Gastroesophageal sphincter (tissue), 4 donors: ENCODE data around the gene HAO1. TPM values are rescaled to one million over a fixed set of nuclear protein-coding genes. Genes with fewer than 3 reads are reported as not detected.

ENCODE experiments used
- ATAC-seq: fragments of 150-250 bp; one replicate; pipeline ENCODE4 v1.9.1; 2016; ENCODE audit warnings: mild to moderate bottlenecking, moderate library complexity
- H3K27ac ChIP-seq, 4 donors: fragments of 200-600 bp; sonication (generic) in 3 of 4; 1 replicate in 3 of 4; 2 replicates in 1 of 4; pipeline ENCODE4 v1.5.1; 2016 to 2019
- H3K27me3 ChIP-seq: fragments of 200-600 bp; sonication (generic); one replicate; pipeline ENCODE4 v1.5.1; 2019
- H3K36me3 ChIP-seq, 2 donors: fragments of 200-600 bp; sonication (generic); one replicate each; pipeline ENCODE4 v1.5.1; 2019; ENCODE audit warnings: control low read depth in 1 of 2
- H3K4me1 ChIP-seq, 3 donors: fragments of 200-600 bp; sonication (generic); 1 replicate in 2 of 3; 2 replicates in 1 of 3; pipeline ENCODE4 v1.5.1; 2016 to 2019; ENCODE audit warnings: control low read depth in 2 of 3
- H3K4me3 ChIP-seq, 2 donors: fragments of 200-600 bp; sonication (generic); one replicate each; pipeline ENCODE4 v1.5.1; 2019; ENCODE audit warnings: mild to moderate bottlenecking in 1 of 2, moderate library complexity in 1 of 2
- H3K9me3 ChIP-seq, 3 donors: fragments of 200-600 bp; sonication (generic); one replicate each; pipeline ENCODE4 v1.5.1; 2017 to 2019; ENCODE audit warnings: control low read depth in 2 of 3
- CTCF ChIP-seq, 4 experiments: fragments of 200-600 bp in 2 of 4; fragments of 450-650 bp in 2 of 4; sonication (generic) in 1 of 4; IDR thresholded peaks; one replicate each; pipeline ENCODE4 v1.5.1; 2017 to 2019; ENCODE audit warnings: antibody characterized with exemption in 4 of 4, mild to moderate bottlenecking in 2 of 4, moderate library complexity in 2 of 4
- EP300 ChIP-seq: sonication (generic); formaldehyde crosslinking; IDR thresholded peaks from one replicate; pipeline ENCODE4 v1.6.1; 2017; ENCODE audit warnings: antibody characterized with exemption, mild to moderate bottlenecking
- POLR2A ChIP-seq, 2 donors: fragments of 450-650 bp; IDR thresholded peaks; one replicate each; pipeline ENCODE4 v1.6.1; 2017; ENCODE audit warnings: antibody characterized with exemption in 2 of 2, mild to moderate bottlenecking in 2 of 2, moderate library complexity in 1 of 2
- POLR2AphosphoS5 ChIP-seq: sonication (generic); formaldehyde crosslinking; IDR thresholded peaks from one replicate; pipeline ENCODE4 v1.6.1; 2017; ENCODE audit warnings: antibody characterized with exemption
- WGBS, 2 donors: methylation state at CpG; one replicate each; pipeline ENCODE4 v1.1.5; 2018; ENCODE audit warnings: low coverage in 1 of 2; 5-methylcytosine and 5-hydroxymethylcytosine counted together
- total RNA-seq, 4 donors: library from RNA; depleted of rRNA; stranded (reverse); fragments of >200 nt; gene quantifications; one replicate each; pipeline ENCODE4 v1.1.0, GENCODE V29; 2016

HAO1 gene
- total RNA-seq, 4 donors from 2014 or later: not detected

DNA sequence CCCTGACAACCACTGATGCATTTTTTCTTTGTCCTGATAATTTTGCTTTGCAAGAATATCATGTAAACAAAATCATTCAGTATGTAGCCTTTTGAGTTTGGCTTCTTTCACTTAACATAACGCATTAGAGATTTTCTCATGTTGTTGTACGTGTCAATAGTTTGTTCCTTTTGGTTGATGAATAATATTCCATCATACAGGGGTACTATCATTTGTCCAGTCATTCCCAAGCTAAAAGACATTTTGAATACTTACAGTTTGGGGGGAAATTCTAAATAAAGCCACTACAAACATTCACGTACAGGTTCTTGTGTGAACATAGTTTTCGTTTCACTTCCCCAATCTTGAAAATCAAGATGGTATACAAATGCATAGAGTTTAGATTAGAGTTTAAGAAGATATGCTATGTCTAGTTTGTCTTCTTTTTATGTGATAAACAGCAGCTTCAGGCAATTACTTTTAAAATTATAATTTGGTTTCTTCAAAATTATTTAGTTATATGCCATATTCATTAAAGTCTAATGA is 5.2 kb downstream of the HAO1 start:
- Histone ChIP-seq H3K36me3 (no peaks in the 10 kb centered on the region), H3K27ac (no peak overlapping the region), H3K9me3 (no peaks in the 10 kb centered on the region), H3K4me3 (no peak overlapping the region), H3K27me3 (no peaks in the 10 kb centered on the region), H3K4me1 (peaks cover 0 to 11% (median 0%) of the 10 kb centered on the region in 3 donors)
- TF ChIP-seq EP300 (no peak), POLR2AphosphoS5 (no peak), CTCF (IDR thresholded peaks at IDR 0.05) (no peak), POLR2A (IDR thresholded peaks at IDR 0.05) (no peak)
- no peak for ATAC-seq
- 77 to 87% methylated on average over 4 of the region's 4 CpGs for WGBS, 2 donors

- Histone ChIP-seq H3K36me3 (no peaks in the 10 kb centered on the region), H3K27ac (no peak overlapping the region), H3K4me3 (no peak overlapping the region), H3K27me3 (no peaks in the 10 kb centered on the region), H3K4me1 (peaks cover 0 to 11% (median 0%) of the 10 kb centered on the region in 3 donors), H3K9me3 (no peaks in the 10 kb centered on the region)
- WGBS, 2 donors: 70 to 80% methylated on average over 1 of the region's 1 CpG
- TF ChIP-seq POLR2AphosphoS5 (no peak), EP300 (no peak), POLR2A (IDR thresholded peaks at IDR 0.05) (no peak), CTCF (IDR thresholded peaks at IDR 0.05) (no peak)
- no peak for ATAC-seq
These were observed 6.9 kb downstream of the HAO1 start for GRCh38 chr20:7933346-7933745.

- ATAC-seq: no peak
- no peaks in the 10 kb centered on the region for H3K9me3 ChIP-seq
- H3K27ac ChIP-seq: no peak overlapping the region
- H3K4me1 ChIP-seq: no peaks in the 10 kb centered on the region
- no peaks in the 10 kb centered on the region for H3K27me3 ChIP-seq
- TF ChIP-seq EP300 (no peak), POLR2A (IDR thresholded peaks at IDR 0.05) (no peak), CTCF (IDR thresholded peaks at IDR 0.05) (no peak), POLR2AphosphoS5 (no peak)
- no peak overlapping the region for H3K4me3 ChIP-seq
- no peaks in the 10 kb centered on the region for H3K36me3 ChIP-seq
These were observed 9.9 kb downstream of the HAO1 start for GRCh38 chr20:7930343-7930742.

- TF ChIP-seq POLR2AphosphoS5: no peak
- peak in 2 of 4 experiments; percentile 29 to 33 for TF ChIP-seq CTCF (IDR thresholded peaks at IDR 0.05)
- Histone ChIP-seq H3K4me1 (no peaks in the 10 kb centered on the region), H3K27ac (no peak overlapping the region), H3K9me3 (no peaks in the 10 kb centered on the region), H3K27me3 (no peaks in the 10 kb centered on the region), H3K36me3 (no peaks in the 10 kb centered on the region), H3K4me3 (no peak overlapping the region)
- WGBS, 2 donors: 12 to 29% methylated on average over 1 of the region's 1 CpG
- no peak for ATAC-seq
These were observed 13.5 kb downstream of the HAO1 start for GRCh38 chr20:7926767-7927166.

GRCh38 chr20:7926323-7926722 is 13.9 kb downstream of the HAO1 start:
- Histone ChIP-seq H3K36me3 (no peaks in the 10 kb centered on the region), H3K27me3 (no peaks in the 10 kb centered on the region), H3K27ac (no peak overlapping the region), H3K9me3 (no peaks in the 10 kb centered on the region), H3K4me1 (no peaks in the 10 kb centered on the region), H3K4me3 (no peak overlapping the region)
- 47 to 61% methylated on average over 3 of the region's 3 CpGs for WGBS, 2 donors
- TF ChIP-seq CTCF (IDR thresholded peaks at IDR 0.05): no peak
- no peak for TF ChIP-seq EP300
- no peak for TF ChIP-seq POLR2A (IDR thresholded peaks at IDR 0.05)
- no peak for TF ChIP-seq POLR2AphosphoS5
- ATAC-seq: no peak
